HCT116 (cell line): ENCODE measurements around the gene MIDN. TPM values are rescaled to one million over a fixed set of nuclear protein-coding genes. Genes with fewer than 3 reads are reported as not detected.
A peak's percentile ranks its signal among the peaks of the same experiment; 100 is the strongest.

Experiments
- ATAC-seq: fragments of 200-7000 bp; cut with Tn5 transposase; 2 replicates; pipeline ENCODE4 v1.9.1; 2020; ENCODE audit warnings: mild to moderate bottlenecking, moderate library complexity
- BruUV-seq: library from RNA; stranded (reverse); fragments of 400-500 nt; replicated peaks from 2 replicates; lab custom pipeline; 2021; lab: Mats Ljungman, UMichigan
- CTCF ChIA-PET: fragments of 300-600 bp; sonication (Branson Sonifier 250); formaldehyde crosslinking; loops from one replicate; lab custom pipeline; 2021; ENCODE audit warnings: antibody characterized with exemption; lab: Charles Lee
- POLR2A ChIA-PET: fragments of 300-600, 350-600 bp; sonication (Branson Sonifier 250); formaldehyde crosslinking; loops from one replicate; lab custom pipeline; 2021; ENCODE audit warnings: antibody characterized with exemption; lab: Charles Lee
- RAD21 ChIA-PET, 2 experiments: fragments of 300-600 bp; sonication (Branson Sonifier 250); formaldehyde crosslinking; loops; one replicate each; lab custom pipeline; 2023; ENCODE audit warnings: low total read pairs in 2 of 2; ENCODE audit not compliant: uncharacterized antibody in 2 of 2, unreplicated experiment in 2 of 2, low non-redundant PET in 1 of 2; lab: Charles Lee
- DNase-seq: peaks from one replicate; pipeline ENCODE4 v3.0.0-alpha.2; 2010; ENCODE audit warnings: low read depth, low spot score
- H2AFZ ChIP-seq: fragments of 200-600 bp; shearing (Covaris generic), sonication (generic); 2 replicates; pipeline ENCODE4 v1.6.1; 2017; ENCODE audit warnings: low read depth, mixed run types, mixed read lengths, antibody characterized with exemption, low read length; ENCODE audit not compliant: poor library complexity, severe bottlenecking
- H3K27ac ChIP-seq: 2 replicates; pipeline ENCODE4 v1.5.1; 2012; ENCODE audit warnings: low read depth, low read length
- H3K27me3 ChIP-seq: fragments of 200-600 bp; sonication (generic); 2 replicates; pipeline ENCODE4 v1.6.1; 2016; ENCODE audit warnings: mixed run types, low read length, mixed read lengths; ENCODE audit not compliant: insufficient read depth
- H3K36me3 ChIP-seq, 2 experiments: fragments of 200-500 bp in 1 of 2; fragments of 200-600 bp in 1 of 2; sonication (Bioruptor generic) in 1 of 2; sonication (generic) in 1 of 2; 2 replicates each; pipeline versions ENCODE4 v1.5.1 to v1.6.1; 2014 to 2016; ENCODE audit warnings: low read length in 2 of 2, inconsistent platforms in 1 of 2, mixed read lengths in 1 of 2, mixed run types in 1 of 2; ENCODE audit not compliant: insufficient read depth in 2 of 2, control insufficient read depth in 1 of 2
- H3K4me1 ChIP-seq, 2 experiments: fragments of 200-600 bp in 1 of 2; sonication (generic) in 1 of 2; 2 replicates each; pipeline versions ENCODE4 v1.5.1 to v1.6.1; 2012 to 2017; ENCODE audit warnings: low read length in 2 of 2, inconsistent platforms in 1 of 2, mild to moderate bottlenecking in 1 of 2, mixed read lengths in 1 of 2, mixed run types in 1 of 2, moderate library complexity in 1 of 2; ENCODE audit not compliant: insufficient read depth in 2 of 2, control insufficient read depth in 1 of 2
- H3K4me2 ChIP-seq: fragments of 200-600 bp; sonication (generic); 2 replicates; pipeline ENCODE4 v1.6.1; 2017; ENCODE audit warnings: mixed run types, low read length, mixed read lengths
- H3K4me3 ChIP-seq, 2 experiments: fragments of 200-600 bp in 1 of 2; sonication (generic) in 1 of 2; replicated peaks in 1 of 2; 2 replicates each; pipeline ENCODE4 v1.5.1; 2011 to 2016; ENCODE audit warnings: low read length in 2 of 2, control low read depth in 1 of 2, low read depth in 1 of 2, mild to moderate bottlenecking in 1 of 2, mixed read lengths in 1 of 2, mixed run types in 1 of 2
- H3K79me2 ChIP-seq: fragments of 200-600 bp; sonication (generic); 2 replicates; pipeline ENCODE4 v1.6.1; 2017; ENCODE audit warnings: mild to moderate bottlenecking, mixed run types, low read length, moderate library complexity, mixed read lengths; ENCODE audit not compliant: insufficient read depth
- H3K9ac ChIP-seq: fragments of 200-600 bp; sonication (generic); 2 replicates; pipeline ENCODE4 v1.6.1; 2016; ENCODE audit warnings: low read length, mixed read lengths
- H3K9me2 ChIP-seq: fragments of 200-600 bp; sonication (generic), shearing (Covaris generic); 2 replicates; pipeline ENCODE4 v1.6.1; 2017; ENCODE audit warnings: mixed run types, mild to moderate bottlenecking, moderate library complexity; ENCODE audit not compliant: insufficient read depth
- H3K9me3 ChIP-seq, 2 experiments: fragments of 200-500 bp in 1 of 2; fragments of 200-600 bp in 1 of 2; sonication (Bioruptor generic) in 1 of 2; sonication (generic) in 1 of 2; 2 replicates each; pipeline ENCODE4 v1.6.1; 2014 to 2017; ENCODE audit warnings: low read length in 2 of 2, mixed read lengths in 2 of 2, inconsistent platforms in 1 of 2, low read depth in 1 of 2, mild to moderate bottlenecking in 1 of 2, mixed run types in 1 of 2, moderate library complexity in 1 of 2; ENCODE audit not compliant: control insufficient read depth in 1 of 2, insufficient read depth in 1 of 2
- H4K20me1 ChIP-seq: fragments of 200-600 bp; sonication (generic), shearing (Covaris generic); 2 replicates; pipeline ENCODE4 v1.6.1; 2017; ENCODE audit warnings: mixed run types, mild to moderate bottlenecking, moderate library complexity; ENCODE audit not compliant: insufficient read depth
- ELF1 ChIP-seq: IDR thresholded peaks from 2 replicates; pipeline ENCODE4 v1.6.1; 2012; ENCODE audit warnings: low read depth, borderline replicate concordance
- EZH2phosphoT487 ChIP-seq: fragments of 200-600 bp; IDR thresholded peaks from 2 replicates; pipeline ENCODE4 v1.6.1; 2018; ENCODE audit warnings: antibody characterized with exemption, borderline replicate concordance
- JUND ChIP-seq: IDR thresholded peaks from 2 replicates; pipeline ENCODE4 v1.6.1; 2012
- POLR2AphosphoS5 ChIP-seq: IDR thresholded peaks from 2 replicates; pipeline ENCODE4 v1.6.1; 2011; ENCODE audit warnings: mild to moderate bottlenecking, low read depth, low read length, moderate library complexity
- REST ChIP-seq: IDR thresholded peaks from 2 replicates; pipeline ENCODE4 v1.6.1; 2012; ENCODE audit warnings: low read depth
- SIN3A ChIP-seq: IDR thresholded peaks from 2 replicates; pipeline ENCODE4 v1.6.1; 2012; ENCODE audit warnings: low read depth
- SP1 ChIP-seq: IDR thresholded peaks from 2 replicates; pipeline ENCODE4 v1.6.1; 2012; ENCODE audit warnings: low read depth
- TCF7L2 ChIP-seq: IDR thresholded peaks from 2 replicates; pipeline ENCODE4 v1.7.0; 2011; ENCODE audit warnings: borderline replicate concordance, inconsistent platforms; ENCODE audit not compliant: insufficient read depth, insufficient read length; ENCODE audit errors: extremely low read depth
- ZFX ChIP-seq: fragments of 450-650 bp; IDR thresholded peaks from 2 replicates; pipeline ENCODE4 v1.6.1; 2017
- ZNF274 ChIP-seq: fragments of 200-500 bp; sonication (Bioruptor generic); IDR thresholded peaks from 2 replicates; pipeline ENCODE4 v1.6.1; 2014; ENCODE audit warnings: mild to moderate bottlenecking, low read depth, low read length, inconsistent platforms
- intact Hi-C: fragments of 100-400 bp; cut with micrococcal nuclease; formaldehyde crosslinking; loops from 2 replicates; pipeline ENCODE4 v1.10.0; 2022
- total RNA-seq: library from RNA; stranded (reverse); gene quantifications from one replicate; pipeline ENCODE4 v1.2.1, GENCODE V29; 2021; ENCODE audit not compliant: unreplicated experiment

The MIDN gene
- total RNA-seq, 1 experiment from 2014 or later = 146 TPM

- TSS peak; percentile 52 for BruUV-seq
- intact Hi-C loops = no loop called here
- H3K27ac ChIP-seq = peak overlapping the region; percentile 99
- H3K4me2 ChIP-seq = peak overlapping the region; percentile 99
- no peaks in the 10 kb centered on the region for H3K9me2 ChIP-seq
- DNase-seq = no peak
- peaks cover 63% of the 10 kb centered on the region for H3K79me2 ChIP-seq
- peak overlapping the region; percentile 68 to 74 for H3K4me3 ChIP-seq
- peaks cover 24 to 43% of the 10 kb centered on the region in 2 experiments for H3K36me3 ChIP-seq
- POLR2A ChIA-PET = interaction anchor here (3.1 to 3.5 kb wide), 2 partner anchors 15 to 18 kb away, joined by 29 to 40 read pairs; partner anchors contain the start of gene CIRBP
- peaks cover 25 to 72% of the 10 kb centered on the region in 2 experiments for H3K4me1 ChIP-seq
- no peak for TF ChIP-seq ZNF274
- peak; percentile 29; the same call in 1 of the 2 replicates for TF ChIP-seq ZFX
- TF ChIP-seq, all 23 proteins: peak for 1
- peak overlapping the region; percentile 91 for H3K9ac ChIP-seq
- H2AFZ ChIP-seq = no peak overlapping the region
- H4K20me1 ChIP-seq = peaks cover 3% of the 10 kb centered on the region; the same call in 1 of the 2 replicates
- no peaks in the 10 kb centered on the region for H3K9me3 ChIP-seq
- CTCF ChIA-PET = no interaction called here
- RAD21 ChIA-PET = interaction anchor here in 1 of 2 experiments (0.9 kb wide), 1 partner anchor 8 kb away, joined by 3 read pairs; no protein-coding TSS in a partner anchor
- H3K27me3 ChIP-seq = no peaks in the 10 kb centered on the region
- ATAC-seq = no peak
These were observed 3.2 kb downstream of the MIDN start for GRCh38 chr19:1251330-1252220.

GRCh38 chr19:1252221-1252820, 3.9 kb downstream of the MIDN start:
- no peak for TF ChIP-seq ZNF274
- peak; percentile 46; the same call in 1 of the 2 replicates for TF ChIP-seq JUND
- TF ChIP-seq SP1 = peak; percentile 36
- TF ChIP-seq ELF1 = no peak
- TF ChIP-seq ZFX = peak; percentile 11; the same call in 1 of the 2 replicates
- TF ChIP-seq TCF7L2 = peak; percentile 92
- peak; percentile 23; the same call in 1 of the 2 replicates for TF ChIP-seq SIN3A
- TF ChIP-seq EZH2phosphoT487 = no peak
- peak; percentile 42 for TF ChIP-seq POLR2AphosphoS5
- no peak for TF ChIP-seq REST
- Histone ChIP-seq H3K9me2 (no peaks in the 10 kb centered on the region), H3K4me3 (peak overlapping the region; percentile 68 to 74), H3K79me2 (peaks cover 70% of the 10 kb centered on the region), H3K27ac (peak overlapping the region; percentile 99), H2AFZ (no peak overlapping the region), H3K9ac (peak overlapping the region; percentile 91), H3K4me1 (peaks cover 21 to 72% of the 10 kb centered on the region in 2 experiments), H4K20me1 (peaks cover 3% of the 10 kb centered on the region; the same call in 1 of the 2 replicates), H3K9me3 (no peaks in the 10 kb centered on the region), H3K27me3 (no peaks in the 10 kb centered on the region), H3K4me2 (peak overlapping the region; percentile 99), H3K36me3 (peaks cover 25 to 48% of the 10 kb centered on the region in 2 experiments)
- ChIA-PET CTCF (interaction anchor here (1.4 to 2.3 kb wide), 2 partner anchors 8 to 14 kb away, joined by 13 to 16 read pairs; no protein-coding TSS in a partner anchor), POLR2A (interaction anchor here (0.7 to 3.5 kb wide), 6 partner anchors 8 to 49 kb away, joined by 3 to 40 read pairs (median 7); partner anchors contain the start of gene CIRBP), RAD21 (interaction anchor here (0.9 to 1.5 kb wide), 6 partner anchors 7 to 17 kb away, joined by 3 to 12 read pairs (median 6); partner anchors contain the start of gene CIRBP (in 1 of the 2))
- ATAC-seq (peak; percentile 3; the same call in 1 of the 2 replicates), DNase-seq (no peak)
- no TSS peak for BruUV-seq
- intact Hi-C loops = no loop called here
